ENCODE measurements around the gene VGLL1. TPM values are rescaled to one million over a fixed set of nuclear protein-coding genes. Genes with fewer than 3 reads are reported as not detected.

Gene VGLL1
- polyA plus RNA-seq, 1 donor from 2014 or later, result not detected

DNA sequence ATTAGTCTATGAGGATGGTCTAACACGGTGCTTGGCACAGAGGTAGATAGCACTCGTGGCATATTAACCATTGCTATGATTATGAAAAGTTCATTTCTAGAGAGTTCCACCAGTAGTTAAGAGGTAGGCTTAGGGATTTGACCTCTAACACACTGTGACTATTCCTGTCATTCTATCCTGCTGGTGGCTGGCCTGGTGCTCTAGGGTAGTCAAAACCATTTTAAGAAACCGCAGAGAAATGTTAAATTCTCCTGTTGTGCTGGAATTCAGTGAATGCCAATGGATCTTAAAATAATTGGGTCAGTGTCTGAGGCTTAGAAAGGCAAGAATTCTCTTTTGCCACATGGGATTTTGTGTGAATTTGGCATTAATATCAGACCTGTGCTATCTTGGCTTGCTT is 53.9 kb downstream of the VGLL1 start:
- Histone ChIP-seq H3K9me3 (ENCODE audit: low read length) (no peaks in the 10 kb centered on the region), H3K27ac (ENCODE audit: low read length) (no peak overlapping the region), H2AFZ (ENCODE audit: low read depth, low read length) (no peak overlapping the region), H3F3A (ENCODE audit: insufficient read depth, low read length, poor library complexity, severe bottlenecking) (no peaks in the 10 kb centered on the region), H3K9me2 (ENCODE audit: insufficient read depth, low read length) (no peaks in the 10 kb centered on the region), H3K79me2 (replicated peaks; ENCODE audit: insufficient read depth, low read length) (no peaks in the 10 kb centered on the region), H3K27me3 (ENCODE audit: insufficient read depth, low read depth, low read length) (no peaks in the 10 kb centered on the region), H4K20me1 (ENCODE audit: insufficient read depth) (no peaks in the 10 kb centered on the region), H3K9ac (ENCODE audit: low read length) (no peak overlapping the region), H3K4me3 (ENCODE audit: low read length) (no peak overlapping the region), H3K4me2 (ENCODE audit: low read length) (no peak overlapping the region), H3K36me3 (ENCODE audit: insufficient read depth, low read length) (no peaks in the 10 kb centered on the region)
- TF ChIP-seq SMC3 (conservative IDR thresholded peaks at IDR 0.05; ENCODE audit: poor library complexity) (no peak), EZH2 (IDR thresholded peaks at IDR 0.05; ENCODE audit: borderline replicate concordance, insufficient read depth, low read length, poor library complexity, severe bottlenecking) (no peak), EP300 (conservative IDR thresholded peaks at IDR 0.05; ENCODE audit: poor library complexity, severe bottlenecking) (no peak), MXI1 (conservative IDR thresholded peaks at IDR 0.05; ENCODE audit: poor library complexity, severe bottlenecking) (no peak), TAF1 (IDR thresholded peaks at IDR 0.05; ENCODE audit: low read depth) (no peak)

DNA sequence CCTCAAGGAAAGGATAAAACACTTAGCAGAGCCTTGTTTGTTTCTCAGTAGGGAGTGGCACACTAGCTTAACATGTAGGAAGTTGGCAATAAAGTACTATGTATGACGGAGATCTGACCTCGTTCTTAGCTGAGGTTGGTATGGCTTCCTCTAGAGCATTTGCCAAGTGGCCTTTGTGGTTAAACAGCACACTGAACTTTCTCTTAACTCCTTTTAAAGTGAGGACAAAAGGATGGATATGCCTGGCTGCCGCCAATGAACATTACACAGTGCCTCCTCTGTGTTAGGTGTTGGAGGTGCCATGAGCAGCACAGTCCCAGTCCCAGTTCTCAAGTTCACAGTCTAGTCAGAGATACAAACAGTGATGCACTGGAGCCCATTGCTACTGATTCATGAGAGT is 54.4 kb downstream of the VGLL1 start:
- H3K4me2 ChIP-seq (ENCODE audit: low read length), result no peak overlapping the region
- H3K36me3 ChIP-seq (ENCODE audit: insufficient read depth, low read length), result no peaks in the 10 kb centered on the region
- H4K20me1 ChIP-seq (ENCODE audit: insufficient read depth), result no peaks in the 10 kb centered on the region
- no peak overlapping the region for H3K27ac ChIP-seq (ENCODE audit: low read length)
- no peak overlapping the region for H3K4me3 ChIP-seq (ENCODE audit: low read length)
- H2AFZ ChIP-seq (ENCODE audit: low read depth, low read length), result no peak overlapping the region
- H3K27me3 ChIP-seq (ENCODE audit: insufficient read depth, low read depth, low read length), result no peaks in the 10 kb centered on the region
- no peaks in the 10 kb centered on the region for H3F3A ChIP-seq (ENCODE audit: insufficient read depth, low read length, poor library complexity, severe bottlenecking)
- H3K9me2 ChIP-seq (ENCODE audit: insufficient read depth, low read length), result no peaks in the 10 kb centered on the region
- no peak overlapping the region for H3K9ac ChIP-seq (ENCODE audit: low read length)
- TF ChIP-seq RAD21 (conservative IDR thresholded peaks at IDR 0.05) (no peak), SMC3 (conservative IDR thresholded peaks at IDR 0.05; ENCODE audit: poor library complexity) (no peak)
- H3K79me2 ChIP-seq (replicated peaks; ENCODE audit: insufficient read depth, low read length), result no peaks in the 10 kb centered on the region
- H3K9me3 ChIP-seq (ENCODE audit: low read length), result no peaks in the 10 kb centered on the region

- H3K27me3 ChIP-seq (ENCODE audit: insufficient read depth, low read depth, low read length), result no peaks in the 10 kb centered on the region
- TF ChIP-seq RAD21 (conservative IDR thresholded peaks at IDR 0.05) (no peak), POLR2AphosphoS5 (IDR thresholded peaks at IDR 0.05) (no peak)
- TF ChIP-seq, protein P1, sequence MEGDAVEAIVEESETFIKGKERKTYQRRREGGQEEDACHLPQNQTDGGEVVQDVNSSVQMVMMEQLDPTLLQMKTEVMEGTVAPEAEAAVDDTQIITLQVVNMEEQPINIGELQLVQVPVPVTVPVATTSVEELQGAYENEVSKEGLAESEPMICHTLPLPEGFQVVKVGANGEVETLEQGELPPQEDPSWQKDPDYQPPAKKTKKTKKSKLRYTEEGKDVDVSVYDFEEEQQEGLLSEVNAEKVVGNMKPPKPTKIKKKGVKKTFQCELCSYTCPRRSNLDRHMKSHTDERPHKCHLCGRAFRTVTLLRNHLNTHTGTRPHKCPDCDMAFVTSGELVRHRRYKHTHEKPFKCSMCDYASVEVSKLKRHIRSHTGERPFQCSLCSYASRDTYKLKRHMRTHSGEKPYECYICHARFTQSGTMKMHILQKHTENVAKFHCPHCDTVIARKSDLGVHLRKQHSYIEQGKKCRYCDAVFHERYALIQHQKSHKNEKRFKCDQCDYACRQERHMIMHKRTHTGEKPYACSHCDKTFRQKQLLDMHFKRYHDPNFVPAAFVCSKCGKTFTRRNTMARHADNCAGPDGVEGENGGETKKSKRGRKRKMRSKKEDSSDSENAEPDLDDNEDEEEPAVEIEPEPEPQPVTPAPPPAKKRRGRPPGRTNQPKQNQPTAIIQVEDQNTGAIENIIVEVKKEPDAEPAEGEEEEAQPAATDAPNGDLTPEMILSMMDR (IDR thresholded peaks at IDR 0.05; ENCODE audit: poor library complexity, severe bottlenecking), result no peak
These were observed 55.5 kb downstream of the VGLL1 start for GRCh38 chrX:136587532-136587931.

DNA sequence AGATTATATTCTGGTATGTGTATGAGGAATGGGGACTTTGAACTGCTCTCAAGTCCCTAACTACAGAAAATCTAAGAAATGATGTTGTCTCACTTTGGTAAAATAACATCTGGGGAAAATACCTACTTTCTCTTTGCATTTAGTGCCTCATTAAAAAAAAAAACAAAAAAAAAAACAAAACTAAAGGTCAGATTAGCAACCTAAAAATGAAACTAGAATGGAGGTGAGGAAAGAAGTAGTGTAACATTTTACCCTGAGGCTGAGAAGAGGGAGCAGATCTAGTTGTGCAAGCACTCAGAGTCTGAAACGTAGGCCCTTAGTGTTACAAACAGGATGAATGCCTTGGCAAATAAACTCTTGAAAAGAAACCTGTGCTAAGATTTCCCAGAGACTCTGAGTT is 56.0 kb downstream of the VGLL1 start:
- no peak overlapping the region for H3K27ac ChIP-seq (ENCODE audit: low read length)
- H3K9me2 ChIP-seq (ENCODE audit: insufficient read depth, low read length), result no peaks in the 10 kb centered on the region
- H3F3A ChIP-seq (ENCODE audit: insufficient read depth, low read length, poor library complexity, severe bottlenecking), result no peaks in the 10 kb centered on the region
- H3K27me3 ChIP-seq (ENCODE audit: insufficient read depth, low read depth, low read length), result no peaks in the 10 kb centered on the region
- H3K36me3 ChIP-seq (ENCODE audit: insufficient read depth, low read length), result no peaks in the 10 kb centered on the region
- TF ChIP-seq SMC3 (conservative IDR thresholded peaks at IDR 0.05; ENCODE audit: poor library complexity) (no peak), EP300 (conservative IDR thresholded peaks at IDR 0.05; ENCODE audit: poor library complexity, severe bottlenecking) (no peak), MXI1 (conservative IDR thresholded peaks at IDR 0.05; ENCODE audit: poor library complexity, severe bottlenecking) (no peak), EZH2 (IDR thresholded peaks at IDR 0.05; ENCODE audit: borderline replicate concordance, insufficient read depth, low read length, poor library complexity, severe bottlenecking) (no peak), POLR2AphosphoS5 (IDR thresholded peaks at IDR 0.05) (no peak), TAF1 (IDR thresholded peaks at IDR 0.05; ENCODE audit: low read depth) (no peak), RAD21 (conservative IDR thresholded peaks at IDR 0.05) (no peak)
- TF ChIP-seq, protein P2, sequence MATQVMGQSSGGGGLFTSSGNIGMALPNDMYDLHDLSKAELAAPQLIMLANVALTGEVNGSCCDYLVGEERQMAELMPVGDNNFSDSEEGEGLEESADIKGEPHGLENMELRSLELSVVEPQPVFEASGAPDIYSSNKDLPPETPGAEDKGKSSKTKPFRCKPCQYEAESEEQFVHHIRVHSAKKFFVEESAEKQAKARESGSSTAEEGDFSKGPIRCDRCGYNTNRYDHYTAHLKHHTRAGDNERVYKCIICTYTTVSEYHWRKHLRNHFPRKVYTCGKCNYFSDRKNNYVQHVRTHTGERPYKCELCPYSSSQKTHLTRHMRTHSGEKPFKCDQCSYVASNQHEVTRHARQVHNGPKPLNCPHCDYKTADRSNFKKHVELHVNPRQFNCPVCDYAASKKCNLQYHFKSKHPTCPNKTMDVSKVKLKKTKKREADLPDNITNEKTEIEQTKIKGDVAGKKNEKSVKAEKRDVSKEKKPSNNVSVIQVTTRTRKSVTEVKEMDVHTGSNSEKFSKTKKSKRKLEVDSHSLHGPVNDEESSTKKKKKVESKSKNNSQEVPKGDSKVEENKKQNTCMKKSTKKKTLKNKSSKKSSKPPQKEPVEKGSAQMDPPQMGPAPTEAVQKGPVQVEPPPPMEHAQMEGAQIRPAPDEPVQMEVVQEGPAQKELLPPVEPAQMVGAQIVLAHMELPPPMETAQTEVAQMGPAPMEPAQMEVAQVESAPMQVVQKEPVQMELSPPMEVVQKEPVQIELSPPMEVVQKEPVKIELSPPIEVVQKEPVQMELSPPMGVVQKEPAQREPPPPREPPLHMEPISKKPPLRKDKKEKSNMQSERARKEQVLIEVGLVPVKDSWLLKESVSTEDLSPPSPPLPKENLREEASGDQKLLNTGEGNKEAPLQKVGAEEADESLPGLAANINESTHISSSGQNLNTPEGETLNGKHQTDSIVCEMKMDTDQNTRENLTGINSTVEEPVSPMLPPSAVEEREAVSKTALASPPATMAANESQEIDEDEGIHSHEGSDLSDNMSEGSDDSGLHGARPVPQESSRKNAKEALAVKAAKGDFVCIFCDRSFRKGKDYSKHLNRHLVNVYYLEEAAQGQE (IDR thresholded peaks at IDR 0.05; ENCODE audit: borderline replicate concordance), result no peak
- TF ChIP-seq, protein P1 (IDR thresholded peaks at IDR 0.05; ENCODE audit: poor library complexity, severe bottlenecking), result no peak
- H4K20me1 ChIP-seq (ENCODE audit: insufficient read depth), result no peaks in the 10 kb centered on the region
- no peak overlapping the region for H2AFZ ChIP-seq (ENCODE audit: low read depth, low read length)
- no peaks in the 10 kb centered on the region for H3K79me2 ChIP-seq (replicated peaks; ENCODE audit: insufficient read depth, low read length)
- no peak overlapping the region for H3K4me2 ChIP-seq (ENCODE audit: low read length)
- no peak overlapping the region for H3K9ac ChIP-seq (ENCODE audit: low read length)
- H3K9me3 ChIP-seq (ENCODE audit: low read length), result no peaks in the 10 kb centered on the region
- H3K4me3 ChIP-seq (ENCODE audit: low read length), result no peak overlapping the region

More at GRCh38 chrX:136587532-136587931, 55.5 kb downstream of the VGLL1 start:
- Histone ChIP-seq H3K9ac (ENCODE audit: low read length) (no peak overlapping the region), H4K20me1 (ENCODE audit: insufficient read depth) (no peaks in the 10 kb centered on the region), H3K9me3 (ENCODE audit: low read length) (no peaks in the 10 kb centered on the region), H3K4me2 (ENCODE audit: low read length) (no peak overlapping the region), H3K79me2 (replicated peaks; ENCODE audit: insufficient read depth, low read length) (no peaks in the 10 kb centered on the region), H3K36me3 (ENCODE audit: insufficient read depth, low read length) (no peaks in the 10 kb centered on the region), H3K4me3 (ENCODE audit: low read length) (no peak overlapping the region), H3F3A (ENCODE audit: insufficient read depth, low read length, poor library complexity, severe bottlenecking) (no peaks in the 10 kb centered on the region), H3K9me2 (ENCODE audit: insufficient read depth, low read length) (no peaks in the 10 kb centered on the region), H2AFZ (ENCODE audit: low read depth, low read length) (no peak overlapping the region), H3K27ac (ENCODE audit: low read length) (no peak overlapping the region)

All from neural cell (in vitro differentiated cells).